Measurements from ENCODE around the gene STXBP1.

DNA sequence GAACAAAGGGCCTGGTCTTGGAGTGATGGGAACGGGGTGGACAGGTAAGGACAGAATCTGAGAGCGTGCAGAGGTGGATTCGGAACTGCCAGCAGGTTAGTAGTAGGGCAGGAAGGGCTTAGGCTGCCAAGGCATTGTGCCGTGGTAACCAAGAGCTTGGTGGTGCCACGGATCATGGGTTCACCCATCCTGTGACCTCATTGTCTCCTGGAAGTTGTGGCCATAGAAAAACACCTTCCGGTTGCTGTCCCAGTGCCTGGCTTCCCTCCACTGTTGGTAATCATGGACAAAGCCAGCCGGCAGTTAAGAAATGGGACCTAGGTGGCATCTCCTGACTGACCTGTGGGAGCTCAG lies 52.2 kb downstream of the STXBP1 start:
- TF ChIP-seq, protein P1, sequence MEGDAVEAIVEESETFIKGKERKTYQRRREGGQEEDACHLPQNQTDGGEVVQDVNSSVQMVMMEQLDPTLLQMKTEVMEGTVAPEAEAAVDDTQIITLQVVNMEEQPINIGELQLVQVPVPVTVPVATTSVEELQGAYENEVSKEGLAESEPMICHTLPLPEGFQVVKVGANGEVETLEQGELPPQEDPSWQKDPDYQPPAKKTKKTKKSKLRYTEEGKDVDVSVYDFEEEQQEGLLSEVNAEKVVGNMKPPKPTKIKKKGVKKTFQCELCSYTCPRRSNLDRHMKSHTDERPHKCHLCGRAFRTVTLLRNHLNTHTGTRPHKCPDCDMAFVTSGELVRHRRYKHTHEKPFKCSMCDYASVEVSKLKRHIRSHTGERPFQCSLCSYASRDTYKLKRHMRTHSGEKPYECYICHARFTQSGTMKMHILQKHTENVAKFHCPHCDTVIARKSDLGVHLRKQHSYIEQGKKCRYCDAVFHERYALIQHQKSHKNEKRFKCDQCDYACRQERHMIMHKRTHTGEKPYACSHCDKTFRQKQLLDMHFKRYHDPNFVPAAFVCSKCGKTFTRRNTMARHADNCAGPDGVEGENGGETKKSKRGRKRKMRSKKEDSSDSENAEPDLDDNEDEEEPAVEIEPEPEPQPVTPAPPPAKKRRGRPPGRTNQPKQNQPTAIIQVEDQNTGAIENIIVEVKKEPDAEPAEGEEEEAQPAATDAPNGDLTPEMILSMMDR (CRISPR knock-in tag; IDR thresholded peaks at IDR 0.05) = no peak
- TF ChIP-seq, protein P2, sequence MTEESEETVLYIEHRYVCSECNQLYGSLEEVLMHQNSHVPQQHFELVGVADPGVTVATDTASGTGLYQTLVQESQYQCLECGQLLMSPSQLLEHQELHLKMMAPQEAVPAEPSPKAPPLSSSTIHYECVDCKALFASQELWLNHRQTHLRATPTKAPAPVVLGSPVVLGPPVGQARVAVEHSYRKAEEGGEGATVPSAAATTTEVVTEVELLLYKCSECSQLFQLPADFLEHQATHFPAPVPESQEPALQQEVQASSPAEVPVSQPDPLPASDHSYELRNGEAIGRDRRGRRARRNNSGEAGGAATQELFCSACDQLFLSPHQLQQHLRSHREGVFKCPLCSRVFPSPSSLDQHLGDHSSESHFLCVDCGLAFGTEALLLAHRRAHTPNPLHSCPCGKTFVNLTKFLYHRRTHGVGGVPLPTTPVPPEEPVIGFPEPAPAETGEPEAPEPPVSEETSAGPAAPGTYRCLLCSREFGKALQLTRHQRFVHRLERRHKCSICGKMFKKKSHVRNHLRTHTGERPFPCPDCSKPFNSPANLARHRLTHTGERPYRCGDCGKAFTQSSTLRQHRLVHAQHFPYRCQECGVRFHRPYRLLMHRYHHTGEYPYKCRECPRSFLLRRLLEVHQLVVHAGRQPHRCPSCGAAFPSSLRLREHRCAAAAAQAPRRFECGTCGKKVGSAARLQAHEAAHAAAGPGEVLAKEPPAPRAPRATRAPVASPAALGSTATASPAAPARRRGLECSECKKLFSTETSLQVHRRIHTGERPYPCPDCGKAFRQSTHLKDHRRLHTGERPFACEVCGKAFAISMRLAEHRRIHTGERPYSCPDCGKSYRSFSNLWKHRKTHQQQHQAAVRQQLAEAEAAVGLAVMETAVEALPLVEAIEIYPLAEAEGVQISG (CRISPR knock-in tag; IDR thresholded peaks at IDR 0.05) = no peak
- TF ChIP-seq, protein P3, sequence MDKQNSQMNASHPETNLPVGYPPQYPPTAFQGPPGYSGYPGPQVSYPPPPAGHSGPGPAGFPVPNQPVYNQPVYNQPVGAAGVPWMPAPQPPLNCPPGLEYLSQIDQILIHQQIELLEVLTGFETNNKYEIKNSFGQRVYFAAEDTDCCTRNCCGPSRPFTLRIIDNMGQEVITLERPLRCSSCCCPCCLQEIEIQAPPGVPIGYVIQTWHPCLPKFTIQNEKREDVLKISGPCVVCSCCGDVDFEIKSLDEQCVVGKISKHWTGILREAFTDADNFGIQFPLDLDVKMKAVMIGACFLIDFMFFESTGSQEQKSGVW (CRISPR knock-in tag; IDR thresholded peaks at IDR 0.05; ENCODE audit: borderline replicate concordance) = no peak
- TF ChIP-seq MIER2 (CRISPR knock-in tag; IDR thresholded peaks at IDR 0.05) (no peak), PRPF4 (IDR thresholded peaks at IDR 0.05; ENCODE audit: low read depth, low read length, poor library complexity, severe bottlenecking) (no peak)

All from HepG2 (cell line).